HCT116 (cell line): Measurements from ENCODE around the gene SACM1L. TPM values are rescaled to one million over a fixed set of nuclear protein-coding genes. Genes with fewer than 3 reads are reported as not detected.

Experiments
- ATAC-seq: fragments of 200-7000 bp; cut with Tn5 transposase; 2 replicates; pipeline ENCODE4 v1.9.1; 2020; ENCODE audit warnings: mild to moderate bottlenecking, moderate library complexity
- BruUV-seq: library from RNA; stranded (reverse); fragments of 400-500 nt; replicated peaks from 2 replicates; lab custom pipeline; 2021; lab: Mats Ljungman, UMichigan
- CTCF ChIA-PET: fragments of 300-600 bp; sonication (Branson Sonifier 250); formaldehyde crosslinking; loops from one replicate; lab custom pipeline; 2021; ENCODE audit warnings: antibody characterized with exemption; lab: Charles Lee
- POLR2A ChIA-PET: fragments of 300-600, 350-600 bp; sonication (Branson Sonifier 250); formaldehyde crosslinking; loops from one replicate; lab custom pipeline; 2021; ENCODE audit warnings: antibody characterized with exemption; lab: Charles Lee
- RAD21 ChIA-PET, 2 experiments: fragments of 300-600 bp; sonication (Branson Sonifier 250); formaldehyde crosslinking; loops; one replicate each; lab custom pipeline; 2023; ENCODE audit warnings: low total read pairs in 2 of 2; ENCODE audit not compliant: uncharacterized antibody in 2 of 2, unreplicated experiment in 2 of 2, low non-redundant PET in 1 of 2; lab: Charles Lee
- DNase-seq: peaks from one replicate; pipeline ENCODE4 v3.0.0-alpha.2; 2010; ENCODE audit warnings: low read depth, low spot score
- H2AFZ ChIP-seq: fragments of 200-600 bp; shearing (Covaris generic), sonication (generic); 2 replicates; pipeline ENCODE4 v1.6.1; 2017; ENCODE audit warnings: low read depth, mixed run types, mixed read lengths, antibody characterized with exemption, low read length; ENCODE audit not compliant: poor library complexity, severe bottlenecking
- H3K27ac ChIP-seq: 2 replicates; pipeline ENCODE4 v1.5.1; 2012; ENCODE audit warnings: low read depth, low read length
- H3K27me3 ChIP-seq: fragments of 200-600 bp; sonication (generic); 2 replicates; pipeline ENCODE4 v1.6.1; 2016; ENCODE audit warnings: mixed run types, low read length, mixed read lengths; ENCODE audit not compliant: insufficient read depth
- H3K36me3 ChIP-seq, 2 experiments: fragments of 200-500 bp in 1 of 2; fragments of 200-600 bp in 1 of 2; sonication (Bioruptor generic) in 1 of 2; sonication (generic) in 1 of 2; 2 replicates each; pipeline versions ENCODE4 v1.5.1 to v1.6.1; 2014 to 2016; ENCODE audit warnings: low read length in 2 of 2, inconsistent platforms in 1 of 2, mixed read lengths in 1 of 2, mixed run types in 1 of 2; ENCODE audit not compliant: insufficient read depth in 2 of 2, control insufficient read depth in 1 of 2
- H3K4me1 ChIP-seq, 2 experiments: fragments of 200-600 bp in 1 of 2; sonication (generic) in 1 of 2; 2 replicates each; pipeline versions ENCODE4 v1.5.1 to v1.6.1; 2012 to 2017; ENCODE audit warnings: low read length in 2 of 2, inconsistent platforms in 1 of 2, mild to moderate bottlenecking in 1 of 2, mixed read lengths in 1 of 2, mixed run types in 1 of 2, moderate library complexity in 1 of 2; ENCODE audit not compliant: insufficient read depth in 2 of 2, control insufficient read depth in 1 of 2
- H3K4me2 ChIP-seq: fragments of 200-600 bp; sonication (generic); 2 replicates; pipeline ENCODE4 v1.6.1; 2017; ENCODE audit warnings: mixed run types, low read length, mixed read lengths
- H3K4me3 ChIP-seq, 2 experiments: fragments of 200-600 bp in 1 of 2; sonication (generic) in 1 of 2; replicated peaks in 1 of 2; 2 replicates each; pipeline ENCODE4 v1.5.1; 2011 to 2016; ENCODE audit warnings: low read length in 2 of 2, control low read depth in 1 of 2, low read depth in 1 of 2, mild to moderate bottlenecking in 1 of 2, mixed read lengths in 1 of 2, mixed run types in 1 of 2
- H3K79me2 ChIP-seq: fragments of 200-600 bp; sonication (generic); 2 replicates; pipeline ENCODE4 v1.6.1; 2017; ENCODE audit warnings: mild to moderate bottlenecking, mixed run types, low read length, moderate library complexity, mixed read lengths; ENCODE audit not compliant: insufficient read depth
- H3K9ac ChIP-seq: fragments of 200-600 bp; sonication (generic); 2 replicates; pipeline ENCODE4 v1.6.1; 2016; ENCODE audit warnings: low read length, mixed read lengths
- H3K9me2 ChIP-seq: fragments of 200-600 bp; sonication (generic), shearing (Covaris generic); 2 replicates; pipeline ENCODE4 v1.6.1; 2017; ENCODE audit warnings: mixed run types, mild to moderate bottlenecking, moderate library complexity; ENCODE audit not compliant: insufficient read depth
- H3K9me3 ChIP-seq, 2 experiments: fragments of 200-500 bp in 1 of 2; fragments of 200-600 bp in 1 of 2; sonication (Bioruptor generic) in 1 of 2; sonication (generic) in 1 of 2; 2 replicates each; pipeline ENCODE4 v1.6.1; 2014 to 2017; ENCODE audit warnings: low read length in 2 of 2, mixed read lengths in 2 of 2, inconsistent platforms in 1 of 2, low read depth in 1 of 2, mild to moderate bottlenecking in 1 of 2, mixed run types in 1 of 2, moderate library complexity in 1 of 2; ENCODE audit not compliant: control insufficient read depth in 1 of 2, insufficient read depth in 1 of 2
- H4K20me1 ChIP-seq: fragments of 200-600 bp; sonication (generic), shearing (Covaris generic); 2 replicates; pipeline ENCODE4 v1.6.1; 2017; ENCODE audit warnings: mixed run types, mild to moderate bottlenecking, moderate library complexity; ENCODE audit not compliant: insufficient read depth
- CBX3 ChIP-seq: IDR thresholded peaks from 2 replicates; pipeline ENCODE4 v1.6.1; 2012; ENCODE audit warnings: low read depth
- CEBPB ChIP-seq: IDR thresholded peaks from 2 replicates; pipeline ENCODE4 v1.6.1; 2012; ENCODE audit warnings: low read depth
- EGR1 ChIP-seq: IDR thresholded peaks from 2 replicates; pipeline ENCODE4 v1.6.1; 2012; ENCODE audit warnings: low read depth
- ELF1 ChIP-seq: IDR thresholded peaks from 2 replicates; pipeline ENCODE4 v1.6.1; 2012; ENCODE audit warnings: low read depth, borderline replicate concordance
- FOSL1 ChIP-seq: IDR thresholded peaks from 2 replicates; pipeline ENCODE4 v1.6.1; 2012; ENCODE audit warnings: low read depth
- JUND ChIP-seq: IDR thresholded peaks from 2 replicates; pipeline ENCODE4 v1.6.1; 2012
- POLR2A ChIP-seq: IDR thresholded peaks from 2 replicates; pipeline ENCODE4 v1.7.0; 2011; ENCODE audit warnings: borderline replicate concordance; ENCODE audit not compliant: insufficient read depth, insufficient read length; ENCODE audit errors: extremely low read depth
- POLR2AphosphoS5 ChIP-seq: IDR thresholded peaks from 2 replicates; pipeline ENCODE4 v1.6.1; 2011; ENCODE audit warnings: mild to moderate bottlenecking, low read depth, low read length, moderate library complexity
- RAD21 ChIP-seq: IDR thresholded peaks from 2 replicates; pipeline ENCODE4 v1.6.1; 2012; ENCODE audit warnings: low read depth, mild to moderate bottlenecking
- SIN3A ChIP-seq: IDR thresholded peaks from 2 replicates; pipeline ENCODE4 v1.6.1; 2012; ENCODE audit warnings: low read depth
- SRF ChIP-seq: IDR thresholded peaks from 2 replicates; pipeline ENCODE4 v1.6.1; 2012; ENCODE audit warnings: low read depth
- TCF7L2 ChIP-seq: IDR thresholded peaks from 2 replicates; pipeline ENCODE4 v1.7.0; 2011; ENCODE audit warnings: borderline replicate concordance, inconsistent platforms; ENCODE audit not compliant: insufficient read depth, insufficient read length; ENCODE audit errors: extremely low read depth
- intact Hi-C: fragments of 100-400 bp; cut with micrococcal nuclease; formaldehyde crosslinking; loops from 2 replicates; pipeline ENCODE4 v1.10.0; 2022
- total RNA-seq: library from RNA; stranded (reverse); gene quantifications from one replicate; pipeline ENCODE4 v1.2.1, GENCODE V29; 2021; ENCODE audit not compliant: unreplicated experiment
- TF ChIP-seq, protein P1 (sequence below): IDR thresholded peaks from 2 replicates; pipeline ENCODE4 v1.6.1; 2012
- TF ChIP-seq, protein P2 (sequence below): IDR thresholded peaks from 2 replicates; pipeline ENCODE4 v1.6.1; 2012

SACM1L gene
- total RNA-seq, 1 experiment from 2014 or later: 27.3 TPM

DNA sequence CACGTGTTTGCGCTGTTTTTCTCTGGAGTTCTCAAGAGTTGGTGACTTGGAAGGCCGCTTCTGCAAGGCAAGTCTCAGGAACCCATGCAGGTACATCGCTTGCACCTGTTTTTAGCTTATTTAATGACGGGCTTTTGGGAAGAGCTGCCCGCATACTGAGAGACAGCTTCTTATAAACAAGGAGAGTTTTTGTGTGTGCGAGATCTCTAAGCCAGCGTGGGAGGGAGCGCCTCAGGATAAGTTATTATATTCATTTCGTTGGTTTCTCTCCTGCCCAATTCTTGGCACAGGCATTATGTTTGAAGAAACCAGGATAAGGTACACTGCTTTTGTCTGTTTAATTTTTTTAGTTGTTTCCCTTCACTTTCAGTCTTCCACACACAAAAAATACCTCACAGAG, 11.4 kb upstream of the SACM1L start (continued):
- TF ChIP-seq, protein P1, sequence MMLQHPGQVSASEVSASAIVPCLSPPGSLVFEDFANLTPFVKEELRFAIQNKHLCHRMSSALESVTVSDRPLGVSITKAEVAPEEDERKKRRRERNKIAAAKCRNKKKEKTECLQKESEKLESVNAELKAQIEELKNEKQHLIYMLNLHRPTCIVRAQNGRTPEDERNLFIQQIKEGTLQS: no peak
- no peak for TF ChIP-seq FOSL1
- no peak for TF ChIP-seq POLR2AphosphoS5
- TF ChIP-seq, protein P2, sequence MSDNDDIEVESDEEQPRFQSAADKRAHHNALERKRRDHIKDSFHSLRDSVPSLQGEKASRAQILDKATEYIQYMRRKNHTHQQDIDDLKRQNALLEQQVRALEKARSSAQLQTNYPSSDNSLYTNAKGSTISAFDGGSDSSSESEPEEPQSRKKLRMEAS: no peak
- no peak for TF ChIP-seq CEBPB
- TF ChIP-seq SIN3A: no peak

DNA sequence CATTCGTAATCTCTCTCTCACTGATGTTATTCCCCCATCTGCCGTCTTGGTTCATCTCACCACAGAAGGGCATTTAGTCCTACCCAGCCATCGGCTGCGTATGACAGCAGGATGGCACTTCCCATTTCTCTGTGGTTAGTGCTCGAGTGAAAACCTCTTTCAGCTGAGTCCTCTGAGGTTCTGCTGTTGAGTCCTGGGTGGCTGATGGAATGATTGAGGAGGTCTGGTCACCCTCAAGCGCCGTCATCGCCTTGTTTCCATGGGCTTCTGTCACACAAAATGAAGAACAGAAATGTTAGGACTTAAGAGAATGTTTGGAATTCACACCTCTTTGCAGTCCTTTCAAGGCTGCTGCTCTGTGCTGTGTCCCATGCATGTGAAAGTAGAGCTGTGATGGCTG, 9.4 kb upstream of the SACM1L start:
- Histone ChIP-seq H3K9me2 (no peaks in the 10 kb centered on the region), H2AFZ (no peak overlapping the region), H3K27me3 (no peaks in the 10 kb centered on the region), H3K4me2 (no peak overlapping the region), H3K27ac (no peak overlapping the region), H4K20me1 (no peaks in the 10 kb centered on the region), H3K9me3 (no peaks in the 10 kb centered on the region), H3K79me2 (no peaks in the 10 kb centered on the region), H3K4me3 (no peak overlapping the region), H3K36me3 (peaks cover 6 to 12% of the 10 kb centered on the region in 2 experiments; a peak in 3 of 4 replicates), H3K9ac (no peak overlapping the region), H3K4me1 (no peaks in the 10 kb centered on the region)
- no peak for DNase-seq
- ChIA-PET RAD21 (no interaction called here), POLR2A (no interaction called here), CTCF (no interaction called here)
- no peak for ATAC-seq
- no peak for TF ChIP-seq EGR1
- no TSS peak for BruUV-seq
- intact Hi-C loops: no loop called here

DNA sequence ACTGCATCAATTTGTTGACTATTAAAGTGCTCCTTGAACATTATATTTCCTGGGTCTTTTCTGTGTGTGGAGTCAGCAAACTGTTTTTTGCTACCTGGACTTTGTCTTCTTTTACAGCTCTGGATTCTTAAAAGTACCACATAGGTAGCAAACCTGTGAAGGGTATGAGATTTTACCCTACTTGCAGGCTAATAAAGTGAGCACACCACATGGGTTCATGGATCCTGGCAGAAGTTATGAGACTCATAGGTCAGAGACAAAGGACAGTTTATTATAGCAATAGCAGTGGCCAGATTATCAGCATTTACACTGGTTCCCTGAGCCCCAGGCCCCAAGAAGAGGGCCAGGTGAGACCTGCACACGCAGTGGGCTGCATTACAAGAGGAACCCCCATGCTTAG, 8.0 kb upstream of the SACM1L start:
- DNase-seq (no peak), ATAC-seq (no peak)
- Histone ChIP-seq H3K9me3 (no peaks in the 10 kb centered on the region), H3K27ac (no peak overlapping the region), H3K27me3 (no peaks in the 10 kb centered on the region), H4K20me1 (no peaks in the 10 kb centered on the region), H3K9ac (no peak overlapping the region)
- TF ChIP-seq ELF1 (no peak), JUND (no peak), SRF (no peak), RAD21 (no peak), POLR2A (no peak), TCF7L2 (no peak), CBX3 (no peak)
- TF ChIP-seq, protein P1: no peak
- TF ChIP-seq, all 23 proteins: peak for 0
- intact Hi-C loops: no loop called here
- Histone ChIP-seq H3K4me1 (no peaks in the 10 kb centered on the region), H3K4me3 (no peak overlapping the region), H3K79me2 (no peaks in the 10 kb centered on the region), H2AFZ (no peak overlapping the region), H3K4me2 (no peak overlapping the region), H3K9me2 (no peaks in the 10 kb centered on the region), H3K36me3 (peaks cover 6 to 10% of the 10 kb centered on the region in 2 experiments; a peak in 3 of 4 replicates)
- ChIA-PET POLR2A (no interaction called here), CTCF (no interaction called here), RAD21 (no interaction called here)
- BruUV-seq: no TSS peak
